Measurements from ENCODE around the gene CCDC187.

- TF ChIP-seq CTCF (optimal IDR thresholded peaks at IDR 0.05 in 1 of 3, IDR thresholded peaks at IDR 0.05 in 1 of 3, conservative IDR thresholded peaks at IDR 0.05 in 1 of 3; ENCODE audit: extremely low read depth in 1 of 3, insufficient read depth in 2 of 3, low read length in 3 of 3) (no peak), EZH2 (IDR thresholded peaks at IDR 0.05; ENCODE audit: low read length) (no peak)
Observed at GRCh38 chr9:136318776-136319241, 14.9 kb upstream of the CCDC187 start.
